Neuronal stem cell (in vitro differentiated cells): ENCODE data around the gene ETV6.

Experiments
- DNase-seq: peaks from one replicate; pipeline ENCODE4 v3.0.0-alpha.2; 2013; ENCODE audit warnings: low spot score
- H2AFZ ChIP-seq: one replicate; pipeline ENCODE4 v1.6.1; 2013; ENCODE audit warnings: mild to moderate bottlenecking, low read length, inconsistent platforms
- H2AK5ac ChIP-seq: 2 replicates; pipeline ENCODE4 v1.6.1; 2013; ENCODE audit warnings: low read depth, mild to moderate bottlenecking, inconsistent platforms, low read length, moderate library complexity, mixed read lengths
- H2BK120ac ChIP-seq: 2 replicates; pipeline ENCODE4 v1.6.1; 2013; ENCODE audit warnings: low read depth, mild to moderate bottlenecking, inconsistent platforms, low read length, moderate library complexity, mixed read lengths
- H2BK12ac ChIP-seq: one replicate; pipeline ENCODE4 v1.6.1; 2013; ENCODE audit warnings: low read length, inconsistent platforms
- H2BK15ac ChIP-seq: 2 replicates; pipeline ENCODE4 v1.6.1; 2013; ENCODE audit warnings: mild to moderate bottlenecking, low read length, inconsistent platforms, mixed read lengths
- H2BK5ac ChIP-seq: one replicate; pipeline ENCODE4 v1.6.1; 2013; ENCODE audit warnings: inconsistent platforms, mild to moderate bottlenecking, low read length, moderate library complexity
- H3K14ac ChIP-seq: one replicate; pipeline ENCODE4 v1.6.1; 2013; ENCODE audit warnings: low read length, inconsistent platforms
- H3K18ac ChIP-seq: 2 replicates; pipeline ENCODE4 v1.6.1; 2013; ENCODE audit warnings: low read length, inconsistent platforms
- H3K23ac ChIP-seq: 2 replicates; pipeline ENCODE4 v1.6.1; 2013; ENCODE audit warnings: low read depth, mild to moderate bottlenecking, mixed read lengths, low read length, inconsistent platforms; ENCODE audit not compliant: poor library complexity
- H3K27ac ChIP-seq: replicated peaks from 3 replicates; pipeline ENCODE4 v1.5.1; 2013; ENCODE audit warnings: low read length, inconsistent platforms
- H3K27me3 ChIP-seq, 3 experiments: 2 replicates each; pipeline ENCODE4 v1.6.1; 2013; ENCODE audit warnings: low read length in 3 of 3, mild to moderate bottlenecking in 2 of 3, inconsistent platforms in 1 of 3, low read depth in 1 of 3, mixed read lengths in 1 of 3, moderate library complexity in 1 of 3; ENCODE audit not compliant: control insufficient read depth in 3 of 3, insufficient read depth in 3 of 3
- H3K36me3 ChIP-seq, 2 donors: replicated peaks in 1 of 2; 2 replicates each; pipeline ENCODE4 v1.6.1; 2013; ENCODE audit warnings: low read length in 2 of 2; ENCODE audit not compliant: control insufficient read depth in 2 of 2, insufficient read depth in 2 of 2
- H3K4ac ChIP-seq: 2 replicates; pipeline ENCODE4 v1.6.1; 2013; ENCODE audit warnings: inconsistent platforms, mild to moderate bottlenecking, low read length, moderate library complexity
- H3K4me1 ChIP-seq, 2 donors: 1 replicate in 1 of 2; 2 replicates in 1 of 2; pipeline ENCODE4 v1.6.1; 2013; ENCODE audit warnings: low read length in 2 of 2, low read depth in 1 of 2; ENCODE audit not compliant: control insufficient read depth in 2 of 2, insufficient read depth in 1 of 2
- H3K4me2 ChIP-seq: one replicate; pipeline ENCODE4 v1.6.1; 2013; ENCODE audit warnings: mild to moderate bottlenecking, low read length, inconsistent platforms; ENCODE audit not compliant: insufficient read depth, poor library complexity, severe bottlenecking
- H3K4me3 ChIP-seq, 2 donors: 2 replicates each; pipeline ENCODE4 v1.5.1; 2013; ENCODE audit warnings: low read length in 2 of 2, mild to moderate bottlenecking in 2 of 2, inconsistent platforms in 1 of 2, moderate library complexity in 1 of 2
- H3K79me1 ChIP-seq: one replicate; pipeline ENCODE4 v1.6.1; 2013; ENCODE audit warnings: low read depth, mild to moderate bottlenecking, inconsistent platforms, low read length, moderate library complexity
- H3K9ac ChIP-seq: one replicate; pipeline ENCODE4 v1.6.1; 2013; ENCODE audit warnings: mild to moderate bottlenecking, low read depth, low read length, inconsistent platforms; ENCODE audit not compliant: poor library complexity
- H3K9me3 ChIP-seq, 2 donors: replicated peaks in 1 of 2; 2 replicates each; pipeline versions ENCODE3 to v1.6.1; 2013; ENCODE audit warnings: low read length in 2 of 2, mild to moderate bottlenecking in 2 of 2, inconsistent platforms in 1 of 2, low read depth in 1 of 2, mixed read lengths in 1 of 2, moderate library complexity in 1 of 2; ENCODE audit not compliant: control insufficient read depth in 2 of 2, insufficient read depth in 1 of 2
- H4K8ac ChIP-seq: one replicate; pipeline ENCODE4 v1.6.1; 2013; ENCODE audit warnings: low read depth, mild to moderate bottlenecking, inconsistent platforms, low read length, moderate library complexity
- H4K91ac ChIP-seq: one replicate; pipeline ENCODE4 v1.6.1; 2013; ENCODE audit warnings: low read length, low read depth, mild to moderate bottlenecking, inconsistent platforms; ENCODE audit not compliant: poor library complexity
- WGBS, 2 donors: extraction: QIAGEN DNeasy Blood & Tissue Kit; methylation state at CpG; one replicate each; pipeline ENCODE4 v1.1.7; 2013; ENCODE audit warnings: missing lambda C conversion rate in 2 of 2, mixed read lengths in 1 of 2; ENCODE audit not compliant: insufficient read length in 2 of 2, insufficient replicate concordance in 1 of 2; ENCODE audit errors: extremely low coverage in 2 of 2; 5-methylcytosine and 5-hydroxymethylcytosine counted together

ETV6 gene

DNA sequence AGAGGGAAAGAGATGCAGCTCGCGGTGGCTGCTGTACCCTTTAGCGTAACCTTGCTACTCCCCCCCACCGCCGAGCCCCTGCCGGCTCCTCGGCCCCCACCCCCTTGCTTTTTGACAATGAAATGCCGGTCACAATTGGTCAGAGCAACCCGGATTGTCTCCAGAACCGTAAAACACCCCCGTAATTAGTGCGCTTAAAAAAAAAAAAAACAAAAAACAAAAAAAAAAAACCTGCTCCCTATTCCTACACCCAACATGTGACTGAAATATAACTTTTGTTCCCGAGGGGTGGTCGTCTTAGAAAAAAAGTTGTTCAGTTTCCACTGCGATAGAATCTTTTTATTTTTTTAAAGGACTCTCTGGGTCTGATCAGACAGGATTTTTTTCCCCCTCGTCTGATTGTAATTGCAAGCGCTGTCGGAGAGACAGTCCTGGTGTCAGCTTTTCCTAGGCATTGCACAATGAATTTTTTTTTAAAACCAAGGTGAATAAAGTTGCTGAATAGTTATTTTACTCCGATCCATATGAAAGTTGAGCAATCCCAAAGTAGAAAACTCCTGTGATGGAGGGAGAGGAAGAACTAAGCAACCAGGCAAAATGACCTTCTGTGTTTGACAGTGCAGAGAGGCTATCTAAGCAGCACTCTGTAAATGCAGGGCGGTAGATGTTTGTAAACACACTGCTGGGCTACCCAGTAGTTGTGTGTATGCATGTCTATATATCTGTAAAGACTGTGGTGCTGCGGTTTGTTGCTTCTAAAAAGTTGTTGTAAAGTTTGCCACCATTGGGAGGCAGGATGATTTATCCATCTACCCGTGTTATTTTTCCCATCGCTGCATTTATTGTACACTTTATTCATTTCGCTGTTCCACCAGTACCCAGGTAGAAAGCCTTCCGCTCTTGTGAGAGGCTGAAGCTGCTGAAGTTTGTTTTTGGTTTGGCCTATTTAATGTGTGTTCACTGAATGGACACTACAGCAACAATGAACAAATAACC, 1.1 kb downstream of the ETV6 start:
- no peaks in the 10 kb centered on the region for H3K9me3 ChIP-seq

DNA sequence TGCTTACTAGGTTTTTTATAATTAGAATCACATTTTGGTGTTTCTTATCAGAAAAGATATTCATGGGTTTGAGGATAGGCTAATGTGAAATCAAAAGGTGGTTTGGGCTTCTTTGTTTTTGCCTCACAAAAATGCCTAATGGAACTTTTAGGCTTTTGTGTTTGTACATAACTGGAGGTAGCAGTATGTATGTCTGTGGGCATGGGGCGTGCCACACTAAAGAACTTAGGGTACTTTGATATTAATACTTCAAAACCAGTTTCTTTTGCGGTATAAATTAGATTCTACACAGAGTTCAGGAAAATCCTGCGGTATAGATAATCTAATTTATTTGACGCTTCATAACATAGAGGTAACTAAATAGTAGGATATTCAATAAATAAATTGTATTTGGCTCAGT, 1.9 kb downstream of the ETV6 start:
- DNase-seq = no peak
- H3K14ac ChIP-seq = no peak overlapping the region
- no peaks in the 10 kb centered on the region for H3K27me3 ChIP-seq
- H2BK15ac ChIP-seq = no peak overlapping the region
- no peak overlapping the region for H3K27ac ChIP-seq
- H2AFZ ChIP-seq = no peak overlapping the region
- H2BK5ac ChIP-seq = no peak overlapping the region
- H4K91ac ChIP-seq = no peak overlapping the region
- H3K79me1 ChIP-seq = peaks cover 4% of the 10 kb centered on the region
- no peaks in the 10 kb centered on the region for H3K36me3 ChIP-seq
- H4K8ac ChIP-seq = no peak overlapping the region
- no peak overlapping the region for H3K9ac ChIP-seq
- H3K18ac ChIP-seq = no peak overlapping the region
- no peak overlapping the region for H3K4ac ChIP-seq
- H3K23ac ChIP-seq = no peak overlapping the region
- no peak overlapping the region for H2BK120ac ChIP-seq
- H3K4me1 ChIP-seq = peaks cover 12 to 14% of the 10 kb centered on the region in 2 donors
- H2AK5ac ChIP-seq = no peak overlapping the region
- peak overlapping the region; percentile 48 for H3K4me2 ChIP-seq
- no peaks in the 10 kb centered on the region for H3K9me3 ChIP-seq
- H2BK12ac ChIP-seq = no peak overlapping the region
- peak overlapping the region in 1 of 2 donors; percentile 92 for H3K4me3 ChIP-seq
- no CpG with 5 or more reads among the region's 4 CpGs for WGBS, 2 donors

More for the DNA sequence above, 1.1 kb downstream of the ETV6 start:
- DNase-seq = peak; percentile 18
- H3K4me3 ChIP-seq = peak overlapping the region; percentile 81 to 92
- peak overlapping the region; percentile 99 for H3K27ac ChIP-seq
- H2BK5ac ChIP-seq = peak overlapping the region; percentile 40
- peak overlapping the region; percentile 91 for H3K9ac ChIP-seq
- H3K14ac ChIP-seq = no peak overlapping the region
- H3K23ac ChIP-seq = no peak overlapping the region
- H3K4me2 ChIP-seq = peak overlapping the region; percentile 72
- no peak overlapping the region for H2AK5ac ChIP-seq
- H3K27me3 ChIP-seq = no peaks in the 10 kb centered on the region
- H4K8ac ChIP-seq = no peak overlapping the region
- H2BK12ac ChIP-seq = no peak overlapping the region
- no peak overlapping the region for H2BK15ac ChIP-seq
- H2BK120ac ChIP-seq = no peak overlapping the region
- WGBS, 2 donors = no CpG with 5 or more reads among the region's 25 CpGs
- H4K91ac ChIP-seq = no peak overlapping the region
- peak overlapping the region; percentile 86 for H3K18ac ChIP-seq
- peaks cover 12 to 14% of the 10 kb centered on the region in 2 donors for H3K4me1 ChIP-seq
- H2AFZ ChIP-seq = peak overlapping the region; percentile 86
- H3K4ac ChIP-seq = no peak overlapping the region
- H3K36me3 ChIP-seq = no peaks in the 10 kb centered on the region
- H3K79me1 ChIP-seq = peaks cover 4% of the 10 kb centered on the region

DNA sequence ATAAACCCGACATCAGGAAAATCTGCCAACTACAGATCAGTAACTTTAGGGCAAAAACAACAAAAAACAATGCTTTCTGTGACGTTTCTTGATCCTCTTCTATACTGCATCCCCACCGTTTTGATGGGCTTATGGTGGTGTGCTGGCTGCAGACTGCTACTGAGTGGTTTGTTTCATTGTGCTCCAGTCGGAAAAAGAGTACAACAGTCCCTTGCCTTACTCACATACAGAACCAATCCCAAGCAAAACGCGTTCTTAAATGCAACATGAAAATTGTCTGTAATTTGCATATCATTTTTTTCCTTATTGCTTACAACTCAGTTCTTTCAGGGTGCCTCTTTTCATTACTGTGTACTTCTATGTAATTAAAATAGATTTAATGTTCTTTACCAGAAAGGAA, 2.3 kb downstream of the ETV6 start:
- Histone ChIP-seq H2AFZ (peak overlapping the region; percentile 62), H3K4ac (no peak overlapping the region), H2BK12ac (no peak overlapping the region), H3K36me3 (no peaks in the 10 kb centered on the region), H3K9ac (no peak overlapping the region), H3K27me3 (no peaks in the 10 kb centered on the region), H4K91ac (no peak overlapping the region), H3K14ac (no peak overlapping the region), H3K4me2 (no peak overlapping the region), H3K18ac (no peak overlapping the region), H3K4me3 (peak overlapping the region in 1 of 2 donors; percentile 92), H2BK5ac (no peak overlapping the region), H3K79me1 (peaks cover 4% of the 10 kb centered on the region), H3K27ac (no peak overlapping the region), H4K8ac (no peak overlapping the region), H2AK5ac (no peak overlapping the region), H2BK120ac (no peak overlapping the region), H3K9me3 (no peaks in the 10 kb centered on the region), H3K23ac (no peak overlapping the region), H3K4me1 (peaks cover 12 to 14% of the 10 kb centered on the region in 2 donors), H2BK15ac (no peak overlapping the region)
- DNase-seq = no peak
- WGBS, 2 donors = no CpG with 5 or more reads among the region's 6 CpGs

DNA sequence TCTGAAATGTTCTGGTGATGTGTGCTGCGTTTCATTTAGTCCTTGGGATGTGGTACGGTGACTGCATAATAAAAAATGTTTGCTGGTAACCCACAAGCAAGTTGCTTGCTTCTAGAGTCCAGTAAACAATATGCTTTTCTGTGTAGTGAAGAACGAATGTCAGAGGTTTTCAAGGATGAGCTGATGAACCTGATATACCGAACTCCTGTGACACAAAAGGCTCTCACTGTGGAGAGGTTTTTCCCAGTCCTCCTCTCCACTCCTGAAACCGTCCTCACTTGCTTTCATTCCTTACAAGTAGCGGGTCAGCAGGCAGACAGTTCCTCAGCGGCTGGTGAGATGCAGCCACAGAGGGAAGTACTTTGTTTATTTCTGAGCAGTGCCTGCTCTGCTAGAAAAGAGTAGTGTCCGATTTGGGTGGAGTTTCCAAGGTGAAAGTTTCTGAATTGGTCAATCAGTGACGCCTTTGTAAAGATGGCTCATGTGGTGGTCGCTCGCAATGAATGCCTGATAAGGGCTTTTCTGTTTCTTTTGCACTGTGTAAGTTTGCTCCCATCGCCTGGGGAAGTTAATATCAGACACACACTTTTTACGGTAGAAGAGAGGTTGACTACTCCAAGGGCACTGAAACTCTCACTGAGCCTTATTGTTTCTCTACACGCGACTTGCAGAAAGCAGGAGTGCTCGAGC, 3.0 kb downstream of the ETV6 start:
- Histone ChIP-seq H3K4me1 (peaks cover 12 to 14% of the 10 kb centered on the region in 2 donors), H2BK15ac (no peak overlapping the region), H3K9me3 (no peaks in the 10 kb centered on the region), H2BK12ac (no peak overlapping the region), H3K9ac (no peak overlapping the region), H3K27ac (no peak overlapping the region), H3K4ac (no peak overlapping the region), H3K79me1 (peaks cover 5% of the 10 kb centered on the region), H4K91ac (no peak overlapping the region), H3K18ac (no peak overlapping the region), H2AK5ac (no peak overlapping the region), H2AFZ (peak overlapping the region; percentile 62), H3K36me3 (no peaks in the 10 kb centered on the region), H3K4me3 (peak overlapping the region in 1 of 2 donors; percentile 92), H3K23ac (no peak overlapping the region), H4K8ac (no peak overlapping the region), H3K27me3 (no peaks in the 10 kb centered on the region), H2BK5ac (no peak overlapping the region), H3K4me2 (no peak overlapping the region), H3K14ac (no peak overlapping the region), H2BK120ac (no peak overlapping the region)
- no CpG with 5 or more reads among the region's 16 CpGs for WGBS, 2 donors
- DNase-seq = no peak
